Hepatocyte (in vitro differentiated cells): ENCODE results near the gene ARHGAP33.

Experiments used
- EZH2 ChIP-seq: fragments of 200-600 bp; sonication (generic); IDR thresholded peaks from 2 replicates; pipeline ENCODE4 v1.6.1; 2016; ENCODE audit warnings: antibody characterized with exemption, mild to moderate bottlenecking, borderline replicate concordance
- TF ChIP-seq, protein P1 (sequence below): fragments of 200-600 bp; sonication (generic); IDR thresholded peaks from 2 replicates; pipeline ENCODE4 v1.5.1; 2016; ENCODE audit warnings: antibody characterized with exemption, mild to moderate bottlenecking; ENCODE audit not compliant: poor library complexity

GRCh38 chr19:35792312-35792711 lies 16.9 kb downstream of the ARHGAP33 start:
- TF ChIP-seq, protein P1, sequence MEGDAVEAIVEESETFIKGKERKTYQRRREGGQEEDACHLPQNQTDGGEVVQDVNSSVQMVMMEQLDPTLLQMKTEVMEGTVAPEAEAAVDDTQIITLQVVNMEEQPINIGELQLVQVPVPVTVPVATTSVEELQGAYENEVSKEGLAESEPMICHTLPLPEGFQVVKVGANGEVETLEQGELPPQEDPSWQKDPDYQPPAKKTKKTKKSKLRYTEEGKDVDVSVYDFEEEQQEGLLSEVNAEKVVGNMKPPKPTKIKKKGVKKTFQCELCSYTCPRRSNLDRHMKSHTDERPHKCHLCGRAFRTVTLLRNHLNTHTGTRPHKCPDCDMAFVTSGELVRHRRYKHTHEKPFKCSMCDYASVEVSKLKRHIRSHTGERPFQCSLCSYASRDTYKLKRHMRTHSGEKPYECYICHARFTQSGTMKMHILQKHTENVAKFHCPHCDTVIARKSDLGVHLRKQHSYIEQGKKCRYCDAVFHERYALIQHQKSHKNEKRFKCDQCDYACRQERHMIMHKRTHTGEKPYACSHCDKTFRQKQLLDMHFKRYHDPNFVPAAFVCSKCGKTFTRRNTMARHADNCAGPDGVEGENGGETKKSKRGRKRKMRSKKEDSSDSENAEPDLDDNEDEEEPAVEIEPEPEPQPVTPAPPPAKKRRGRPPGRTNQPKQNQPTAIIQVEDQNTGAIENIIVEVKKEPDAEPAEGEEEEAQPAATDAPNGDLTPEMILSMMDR = no peak
- no peak for TF ChIP-seq EZH2
